ENCODE results near the gene GAB1. TPM values are rescaled to one million over a fixed set of nuclear protein-coding genes. Genes with fewer than 3 reads are reported as not detected.

Gene GAB1
- total and polyA plus RNA-seq, 2 of the 13 experiments (the other 11 are each of a cell fraction or from before 2014, with no cell fraction given) = 8.7 to 14.7 TPM

DNA sequence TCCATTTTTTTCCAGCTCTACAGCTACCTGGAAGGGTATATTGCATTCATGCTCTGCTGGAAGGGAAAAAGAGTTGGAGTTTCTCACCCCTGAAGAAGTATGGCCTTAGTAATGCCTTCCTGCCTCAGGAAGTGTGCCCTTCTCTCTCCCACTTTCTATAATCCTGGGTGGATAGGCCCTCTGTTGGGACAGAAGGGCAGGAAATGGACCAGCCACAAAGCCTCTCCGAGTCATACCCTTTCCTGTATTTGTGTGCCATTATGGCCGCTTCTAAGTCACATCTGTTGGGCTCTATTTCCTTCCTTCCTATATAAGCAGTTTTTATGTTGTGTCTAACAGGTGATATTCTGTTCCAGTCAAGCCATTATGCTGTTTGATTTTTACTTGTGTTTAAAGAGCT lies 102.0 kb downstream of the GAB1 start:
- Histone ChIP-seq H4K20me1 (ENCODE audit: insufficient read depth, low read length) (no peaks in the 10 kb centered on the region), H3K4me2 (ENCODE audit: low read depth, low read length) (no peak overlapping the region), H3K4me1 (ENCODE audit: insufficient read depth, low read length) (no peaks in the 10 kb centered on the region), H3K79me2 (ENCODE audit: insufficient read depth, low read length) (no peaks in the 10 kb centered on the region), H2AFZ (ENCODE audit: low read length) (no peak overlapping the region), H3K36me3 (replicated peaks in 1 of 2; ENCODE audit: control insufficient read depth in 1 of 2, insufficient read depth in 2 of 2, low read length in 2 of 2) (peaks cover 6 to 19% of the 10 kb centered on the region in 2 experiments; a peak in 4 of 5 replicates), H3K27me3 (ENCODE audit: control insufficient read depth in 1 of 2, insufficient read depth in 2 of 2, low read length in 2 of 2) (no peaks in the 10 kb centered on the region), H3K4me3 (replicated peaks in 1 of 3; ENCODE audit: insufficient read depth in 1 of 3, low read depth in 2 of 3, low read length in 3 of 3) (no peak overlapping the region), H3K27ac (ENCODE audit: extremely low read length, insufficient read depth, low read length) (no peak overlapping the region), H3K9me3 (ENCODE audit: low read length) (no peaks in the 10 kb centered on the region), H3K9ac (ENCODE audit: insufficient read depth, low read depth, low read length) (no peak overlapping the region)
- no peak for DNase-seq (ENCODE audit: low spot score)
- WGBS (ENCODE audit: low lambda C conversion rate) = 100% methylated on average over 2 of the region's 2 CpGs
- TF ChIP-seq GATA4 (IDR thresholded peaks at IDR 0.05; ENCODE audit: borderline replicate concordance, low read depth) (no peak), ZNF850 (CRISPR knock-in tag; conservative IDR thresholded peaks at IDR 0.05) (no peak), ZFYVE20 (CRISPR knock-in tag; IDR thresholded peaks at IDR 0.05; ENCODE audit: borderline replicate concordance, low read depth) (no peak), NFRKB (IDR thresholded peaks at IDR 0.05) (no peak), ARNT (IDR thresholded peaks at IDR 0.05) (no peak), MAFK (conservative IDR thresholded peaks at IDR 0.05 in 1 of 2, IDR thresholded peaks at IDR 0.05 in 1 of 2; ENCODE audit: low read length in 2 of 2) (no peak)
- TF ChIP-seq, protein P1, sequence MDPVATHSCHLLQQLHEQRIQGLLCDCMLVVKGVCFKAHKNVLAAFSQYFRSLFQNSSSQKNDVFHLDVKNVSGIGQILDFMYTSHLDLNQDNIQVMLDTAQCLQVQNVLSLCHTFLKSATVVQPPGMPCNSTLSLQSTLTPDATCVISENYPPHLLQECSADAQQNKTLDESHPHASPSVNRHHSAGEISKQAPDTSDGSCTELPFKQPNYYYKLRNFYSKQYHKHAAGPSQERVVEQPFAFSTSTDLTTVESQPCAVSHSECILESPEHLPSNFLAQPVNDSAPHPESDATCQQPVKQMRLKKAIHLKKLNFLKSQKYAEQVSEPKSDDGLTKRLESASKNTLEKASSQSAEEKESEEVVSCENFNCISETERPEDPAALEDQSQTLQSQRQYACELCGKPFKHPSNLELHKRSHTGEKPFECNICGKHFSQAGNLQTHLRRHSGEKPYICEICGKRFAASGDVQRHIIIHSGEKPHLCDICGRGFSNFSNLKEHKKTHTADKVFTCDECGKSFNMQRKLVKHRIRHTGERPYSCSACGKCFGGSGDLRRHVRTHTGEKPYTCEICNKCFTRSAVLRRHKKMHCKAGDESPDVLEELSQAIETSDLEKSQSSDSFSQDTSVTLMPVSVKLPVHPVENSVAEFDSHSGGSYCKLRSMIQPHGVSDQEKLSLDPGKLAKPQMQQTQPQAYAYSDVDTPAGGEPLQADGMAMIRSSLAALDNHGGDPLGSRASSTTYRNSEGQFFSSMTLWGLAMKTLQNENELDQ (CRISPR knock-in tag; IDR thresholded peaks at IDR 0.05; ENCODE audit: borderline replicate concordance) = no peak
- FAIRE-seq = no peak
- intact Hi-C loops (cut with micrococcal nuclease; ENCODE audit: unreplicated experiment) (no loop called here), in situ Hi-C loops (cut with HindIII; ENCODE audit: extremely low pct_ligation_motif_present, low pct_unique_long_range_greater_than_20kb) (no loop called here)
- no TSS peak for BruUV-seq (replicated peaks)
- ChIA-PET POLR2A (no interaction called here), CTCF (ENCODE audit: low intra/inter-chr PET ratio, low total read pairs) (no interaction called here)
- no peak for ATAC-seq

DNA sequence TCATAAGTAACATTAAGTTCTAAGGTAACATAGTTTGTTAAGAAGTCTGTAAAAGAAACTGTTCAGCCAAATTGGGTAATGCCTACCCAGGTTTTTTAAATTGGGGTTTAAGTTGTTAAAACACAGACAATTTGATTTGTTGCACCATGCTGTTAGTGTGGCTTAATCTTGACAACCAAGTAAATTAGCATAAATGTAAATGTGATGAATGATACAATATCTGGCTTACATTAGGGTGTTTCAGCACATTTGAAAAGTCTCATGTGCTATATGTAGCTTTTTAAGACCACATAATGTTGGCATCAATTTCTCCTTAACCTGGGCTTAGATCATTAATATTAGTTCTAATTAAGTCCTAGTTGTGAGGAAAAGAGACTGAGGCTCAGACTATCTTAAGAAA lies 104.4 kb downstream of the GAB1 start:
- Histone ChIP-seq H3K4me2 (ENCODE audit: low read depth, low read length) (no peak overlapping the region), H3K9me3 (ENCODE audit: low read length) (no peaks in the 10 kb centered on the region), H3K4me1 (ENCODE audit: insufficient read depth, low read length) (no peaks in the 10 kb centered on the region), H3K4me3 (replicated peaks in 1 of 3; ENCODE audit: insufficient read depth in 1 of 3, low read depth in 2 of 3, low read length in 3 of 3) (no peak overlapping the region), H3K27ac (ENCODE audit: extremely low read length, insufficient read depth, low read length) (no peak overlapping the region), H2AFZ (ENCODE audit: low read length) (no peak overlapping the region), H3K36me3 (replicated peaks in 1 of 2; ENCODE audit: control insufficient read depth in 1 of 2, insufficient read depth in 2 of 2, low read length in 2 of 2) (peaks cover 6 to 14% of the 10 kb centered on the region in 2 experiments; a peak in 4 of 5 replicates), H4K20me1 (ENCODE audit: insufficient read depth, low read length) (no peaks in the 10 kb centered on the region), H3K79me2 (ENCODE audit: insufficient read depth, low read length) (no peaks in the 10 kb centered on the region), H3K27me3 (ENCODE audit: control insufficient read depth in 1 of 2, insufficient read depth in 2 of 2, low read length in 2 of 2) (no peaks in the 10 kb centered on the region), H3K9ac (ENCODE audit: insufficient read depth, low read depth, low read length) (no peak overlapping the region)
- ChIA-PET POLR2A (no interaction called here), CTCF (ENCODE audit: low intra/inter-chr PET ratio, low total read pairs) (no interaction called here)
- no peak for FAIRE-seq
- in situ Hi-C loops (cut with HindIII; ENCODE audit: extremely low pct_ligation_motif_present, low pct_unique_long_range_greater_than_20kb) = no loop called here
- no TSS peak for BruUV-seq (replicated peaks)
- TF ChIP-seq MAZ (IDR thresholded peaks at IDR 0.05; ENCODE audit: borderline replicate concordance, low read depth, low read length) (no peak), MAZ (CRISPR knock-in tag; IDR thresholded peaks at IDR 0.05; ENCODE audit: low read depth) (no peak), ZNF850 (CRISPR knock-in tag; conservative IDR thresholded peaks at IDR 0.05) (no peak), ZSCAN12 (CRISPR knock-in tag; IDR thresholded peaks at IDR 0.05) (no peak), ZBTB3 (CRISPR knock-in tag; IDR thresholded peaks at IDR 0.05; ENCODE audit: borderline replicate concordance, low read depth) (no peak), MIER3 (CRISPR knock-in tag; IDR thresholded peaks at IDR 0.05; ENCODE audit: borderline replicate concordance) (no peak)
- TF ChIP-seq, protein P2, sequence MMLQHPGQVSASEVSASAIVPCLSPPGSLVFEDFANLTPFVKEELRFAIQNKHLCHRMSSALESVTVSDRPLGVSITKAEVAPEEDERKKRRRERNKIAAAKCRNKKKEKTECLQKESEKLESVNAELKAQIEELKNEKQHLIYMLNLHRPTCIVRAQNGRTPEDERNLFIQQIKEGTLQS (CRISPR knock-in tag; IDR thresholded peaks at IDR 0.05) = no peak
- ATAC-seq = no peak
- intact Hi-C loops (cut with micrococcal nuclease; ENCODE audit: unreplicated experiment) = no loop called here
- no peak for DNase-seq (ENCODE audit: low spot score)
